ENCODE measurements around the gene UNC50.
A peak's percentile ranks its signal among the peaks of the same experiment; 100 is the strongest.
"Not testable (repeated sequence)": the region's sequence is repeated elsewhere in the genome, so short reads cannot be mapped to it uniquely, and the experiment has no call there.

UNC50 gene

GRCh38 chr2:98577313-98577712 is 31.1 kb upstream of the UNC50 start:
- DNase-seq, result no peak

DNA sequence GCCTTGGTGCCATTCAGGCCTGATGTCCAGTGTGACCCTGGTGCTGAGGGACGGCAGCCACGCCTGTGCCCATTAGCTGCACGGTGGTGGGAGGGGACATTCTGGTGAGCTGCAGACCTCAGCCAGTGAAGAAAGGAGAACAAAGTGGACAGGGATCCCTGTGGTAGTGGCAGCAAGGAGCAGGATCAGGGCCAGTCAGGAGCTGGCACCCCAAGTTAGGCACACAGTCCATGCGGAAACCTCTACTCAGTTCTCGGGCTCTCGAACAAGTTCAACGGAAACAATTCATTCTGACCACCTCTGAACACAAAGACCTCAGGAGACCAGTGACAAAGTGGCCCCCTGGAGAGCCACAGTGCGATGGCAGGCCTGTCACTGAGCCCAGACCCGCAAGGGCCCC is 30.2 kb upstream of the UNC50 start:
- DNase-seq, result no peak

GRCh38 chr2:98579926-98580325 is 28.5 kb upstream of the UNC50 start:
- no peak for DNase-seq

- DNase-seq, result no peak
Measured at GRCh38 chr2:98580656-98581284, 27.6 kb upstream of the UNC50 start.

- DNase-seq, result no peak
Measured at GRCh38 chr2:98582523-98582922, 25.9 kb upstream of the UNC50 start.

DNA sequence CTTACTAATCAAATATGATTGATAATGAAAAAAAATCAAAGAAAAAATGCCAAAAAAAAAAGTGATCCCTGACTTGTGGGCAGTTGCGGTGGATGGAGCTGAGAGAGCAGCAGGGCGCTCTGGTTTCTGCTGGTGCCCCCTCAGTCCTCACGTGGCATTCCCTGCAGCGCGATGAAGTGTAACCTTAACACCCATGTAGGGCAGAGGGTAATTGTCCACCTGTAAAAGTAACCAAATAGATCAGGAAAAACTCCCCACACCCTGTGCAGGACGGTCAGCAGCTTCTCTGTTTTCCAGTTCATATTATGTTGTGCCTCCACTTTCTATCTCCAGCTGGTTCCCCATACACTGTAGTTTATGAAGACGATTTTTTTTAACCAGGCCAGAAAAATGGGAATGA is 25.1 kb upstream of the UNC50 start:
- no peak for DNase-seq

DNA sequence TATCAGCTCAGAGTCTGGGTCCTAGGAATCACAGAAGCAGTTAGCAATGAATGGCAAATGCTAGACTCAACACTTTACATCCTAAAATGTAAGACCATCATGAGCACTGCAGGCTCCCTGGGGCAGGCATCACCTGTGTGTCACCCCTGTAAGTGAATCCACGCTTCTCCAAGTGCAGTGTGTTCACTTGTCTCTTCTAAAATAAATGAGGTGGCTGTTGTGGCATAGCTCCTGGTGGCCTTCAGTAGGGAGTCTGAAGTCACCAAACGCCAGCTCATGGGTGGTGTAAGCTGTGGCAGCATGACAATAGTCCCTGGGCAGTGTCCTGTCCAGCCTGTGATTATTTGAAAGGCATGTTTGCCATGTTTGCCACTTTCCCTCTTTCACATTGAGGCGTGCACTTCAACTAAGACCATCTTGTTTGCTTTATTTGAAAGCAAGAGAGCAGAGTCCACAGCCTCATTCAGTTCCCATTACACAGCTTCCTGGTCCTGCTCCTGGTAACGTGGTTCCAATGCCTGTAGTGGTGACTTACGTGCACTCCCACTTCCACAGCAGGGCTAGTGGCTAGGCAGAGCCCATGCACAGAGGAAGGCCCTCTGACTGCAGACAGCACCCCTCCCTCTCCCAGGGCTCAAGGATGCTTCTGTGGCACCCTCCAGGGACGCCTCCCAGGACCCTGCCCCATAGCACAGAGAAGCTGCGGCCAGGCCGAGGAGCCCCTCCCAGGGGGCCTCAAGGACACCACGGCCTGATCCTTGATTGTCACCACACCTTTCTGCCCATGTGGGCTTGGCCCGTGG is 24.4 kb upstream of the UNC50 start:
- no peak for DNase-seq

- no peak for DNase-seq
Measured at GRCh38 chr2:98585386-98585785, 23.0 kb upstream of the UNC50 start.

DNA sequence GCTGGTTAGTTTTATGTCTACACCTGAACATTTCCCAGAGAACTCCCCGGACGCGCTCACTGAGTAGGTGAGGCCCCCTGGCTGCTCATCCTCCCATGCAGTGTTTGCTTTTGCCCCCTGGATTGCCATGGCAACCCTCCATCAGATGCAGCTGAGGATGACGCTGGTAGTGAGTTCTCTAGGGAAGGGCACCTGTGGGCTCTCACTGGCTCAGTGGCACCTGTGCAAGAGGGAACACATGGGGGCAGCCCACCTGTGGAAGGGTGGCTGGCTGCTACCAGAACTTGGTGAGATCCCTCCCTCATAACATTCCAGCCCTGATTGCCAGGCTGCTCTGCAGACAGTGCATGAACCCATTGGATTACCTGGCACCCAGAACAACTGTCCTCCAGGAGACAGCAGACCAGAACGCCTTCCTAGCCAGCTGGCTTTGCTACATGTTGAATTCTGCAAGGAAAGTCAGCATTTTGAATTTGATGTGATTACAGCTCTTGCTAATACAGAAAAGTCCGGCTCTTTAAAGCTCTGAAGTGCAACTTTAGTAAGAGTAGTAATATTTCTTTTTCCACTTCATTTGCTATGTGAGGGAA is 21.7 kb upstream of the UNC50 start:
- DNase-seq, result no peak

DNA sequence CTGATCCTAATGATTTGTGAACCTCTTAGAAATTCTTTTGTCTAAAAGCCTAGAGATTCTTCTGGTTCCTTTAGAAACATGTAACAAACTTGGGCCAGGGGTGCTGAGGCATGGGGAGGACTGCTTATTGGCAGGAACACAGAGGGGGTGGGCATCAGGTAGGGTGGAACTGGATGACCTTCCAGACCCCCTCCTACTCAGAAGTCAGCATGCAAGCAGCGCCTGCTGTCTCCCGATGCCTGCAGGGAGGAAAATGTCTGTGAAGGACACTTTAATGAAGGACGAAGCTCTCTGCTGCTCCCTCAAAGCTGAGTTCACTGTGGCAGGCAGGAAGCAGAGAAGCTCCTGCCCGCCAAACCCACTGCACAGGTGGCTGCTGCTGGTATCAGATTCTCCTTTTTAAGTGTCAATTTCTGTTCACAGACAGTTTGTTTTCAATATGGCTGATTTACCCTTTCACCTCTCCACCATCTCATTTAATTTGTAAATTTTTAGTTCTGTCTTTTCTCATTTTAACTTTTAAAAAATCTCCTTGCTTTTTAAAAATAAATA is 19.4 kb upstream of the UNC50 start:
- no peak for DNase-seq

DNA sequence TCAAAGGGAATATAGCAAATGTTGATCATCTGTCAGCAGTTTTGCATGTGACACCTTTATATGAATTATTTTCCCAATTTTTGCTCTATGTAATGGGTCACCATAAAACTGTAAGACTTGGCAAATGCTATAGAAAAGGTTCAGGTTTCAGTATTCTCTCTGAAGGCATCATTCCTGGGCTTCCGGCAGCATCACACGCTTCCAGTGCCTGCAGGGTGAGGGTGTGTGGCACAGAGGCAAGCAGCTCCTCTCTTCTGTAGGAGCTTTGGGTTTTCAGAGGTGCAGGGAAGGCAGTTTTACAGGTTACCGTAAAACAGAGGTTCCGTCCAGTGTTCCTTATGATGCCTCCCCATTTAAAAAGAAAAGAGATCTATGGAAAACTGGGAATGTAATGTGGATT is 18.9 kb upstream of the UNC50 start:
- no peak for DNase-seq

- no peak for DNase-seq
Measured at GRCh38 chr2:98592565-98592964, 15.8 kb upstream of the UNC50 start.

DNA sequence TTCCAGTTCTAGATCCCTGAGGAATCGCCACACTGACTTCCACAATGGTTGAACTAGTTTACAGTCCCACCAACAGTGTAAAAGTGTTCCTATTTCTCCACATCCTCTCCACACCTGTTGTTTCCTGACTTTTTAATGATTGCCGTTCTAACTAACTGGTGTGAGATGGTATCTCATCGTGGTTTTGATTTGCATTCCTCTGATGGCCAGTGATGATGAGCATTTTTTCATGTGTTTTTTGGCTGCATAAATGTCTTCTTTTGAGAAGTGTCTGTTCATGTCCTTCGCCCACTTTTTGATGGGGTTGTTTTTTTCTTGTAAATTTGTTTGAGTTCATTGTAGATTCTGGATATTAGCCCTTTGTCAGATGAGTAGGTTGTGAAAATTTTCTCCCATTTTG is 13.7 kb upstream of the UNC50 start:
- DNase-seq, result not testable (repeated sequence)

- DNase-seq, result no peak
Measured at GRCh38 chr2:98598781-98599428, 9.5 kb upstream of the UNC50 start.

GRCh38 chr2:98601532-98602132 is 6.8 kb upstream of the UNC50 start:
- DNase-seq, result no peak

- DNase-seq, result no peak
Measured at GRCh38 chr2:98604547-98604946, 3.8 kb upstream of the UNC50 start.

- DNase-seq, result no peak
Measured at GRCh38 chr2:98605076-98605475, 3.3 kb upstream of the UNC50 start.

DNA sequence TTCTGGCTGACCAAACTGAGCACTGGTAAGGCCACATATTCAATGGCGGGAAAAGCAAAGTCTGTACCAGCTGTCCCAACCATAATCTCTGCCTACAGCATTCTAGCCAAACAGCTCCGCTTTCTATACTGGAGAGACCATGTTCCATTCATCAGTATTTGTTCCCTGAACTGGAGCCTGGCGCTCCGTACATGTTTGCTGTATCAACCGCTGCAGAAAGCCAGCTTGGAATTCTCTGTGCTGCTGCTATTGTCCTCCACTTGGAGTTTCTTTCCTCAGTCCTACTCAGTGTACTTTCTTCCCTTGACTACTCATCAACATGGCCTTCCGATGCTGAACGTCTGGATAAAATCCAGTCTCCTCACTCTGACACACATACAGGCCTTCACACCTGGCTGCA is 2.0 kb upstream of the UNC50 start:
- no peak for DNase-seq

- peak in 1 of 2 donors; percentile 7 for DNase-seq
Measured at GRCh38 chr2:98607104-98607503, 1.3 kb upstream of the UNC50 start.

DNA sequence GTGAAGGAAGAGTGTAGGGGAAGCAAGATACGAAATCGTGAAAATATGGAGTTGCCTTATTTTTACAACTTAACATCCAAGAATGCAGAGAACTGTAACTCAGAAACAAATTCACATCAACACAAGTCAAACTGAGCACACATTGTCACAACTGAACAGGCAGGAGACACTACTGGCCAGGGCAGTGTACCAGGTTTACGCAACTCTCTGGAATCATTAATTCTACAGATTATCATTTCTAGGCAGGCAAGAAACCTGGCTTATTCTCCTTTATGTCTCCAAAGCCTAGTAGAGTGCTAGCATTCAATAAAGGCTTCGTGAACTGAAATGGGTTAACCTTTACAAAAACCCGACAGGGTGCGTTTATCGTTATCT is 661 bp upstream of the UNC50 start:
- peak in 1 of 2 donors; percentile 2 for DNase-seq

- DNase-seq, result peak; percentile 17 to 31
Measured at GRCh38 chr2:98608962-98609604, 694 bp downstream of the UNC50 start.

GRCh38 chr2:98614024-98614739 is 5.8 kb downstream of the UNC50 start:
- DNase-seq, result no peak

All from inflammatory macrophage treated with lipopolysaccharide for 1 hour (primary cell).